ENCODE results near the gene PTCD2.

- TF ChIP-seq, protein P1, sequence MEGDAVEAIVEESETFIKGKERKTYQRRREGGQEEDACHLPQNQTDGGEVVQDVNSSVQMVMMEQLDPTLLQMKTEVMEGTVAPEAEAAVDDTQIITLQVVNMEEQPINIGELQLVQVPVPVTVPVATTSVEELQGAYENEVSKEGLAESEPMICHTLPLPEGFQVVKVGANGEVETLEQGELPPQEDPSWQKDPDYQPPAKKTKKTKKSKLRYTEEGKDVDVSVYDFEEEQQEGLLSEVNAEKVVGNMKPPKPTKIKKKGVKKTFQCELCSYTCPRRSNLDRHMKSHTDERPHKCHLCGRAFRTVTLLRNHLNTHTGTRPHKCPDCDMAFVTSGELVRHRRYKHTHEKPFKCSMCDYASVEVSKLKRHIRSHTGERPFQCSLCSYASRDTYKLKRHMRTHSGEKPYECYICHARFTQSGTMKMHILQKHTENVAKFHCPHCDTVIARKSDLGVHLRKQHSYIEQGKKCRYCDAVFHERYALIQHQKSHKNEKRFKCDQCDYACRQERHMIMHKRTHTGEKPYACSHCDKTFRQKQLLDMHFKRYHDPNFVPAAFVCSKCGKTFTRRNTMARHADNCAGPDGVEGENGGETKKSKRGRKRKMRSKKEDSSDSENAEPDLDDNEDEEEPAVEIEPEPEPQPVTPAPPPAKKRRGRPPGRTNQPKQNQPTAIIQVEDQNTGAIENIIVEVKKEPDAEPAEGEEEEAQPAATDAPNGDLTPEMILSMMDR (conservative IDR thresholded peaks at IDR 0.05; ENCODE audit: low read length): no peak
- no peak for TF ChIP-seq EZH2phosphoT487 (IDR thresholded peaks at IDR 0.05; ENCODE audit: borderline replicate concordance, low read depth, low read length)
Measured at GRCh38 chr5:72369301-72369700, 49.1 kb downstream of the PTCD2 start.
